Breast epithelium (tissue), 3 donors: ENCODE measurements around the gene MT1F.

Experiments used
- CTCF ChIP-seq, 3 donors: fragments of 450-650 bp; IDR thresholded peaks; one replicate each; pipeline ENCODE4 v1.5.1; 2016 to 2017; ENCODE audit warnings: antibody characterized with exemption in 3 of 3, mild to moderate bottlenecking in 3 of 3, moderate library complexity in 3 of 3
- POLR2AphosphoS5 ChIP-seq, 3 donors: sonication (generic); formaldehyde crosslinking; IDR thresholded peaks; one replicate each; pipeline ENCODE4 v1.6.1; 2017; ENCODE audit warnings: antibody characterized with exemption in 3 of 3

GRCh38 chr16:56684926-56685590 is 27.3 kb downstream of the MT1F start:
- TF ChIP-seq POLR2AphosphoS5 (IDR thresholded peaks at IDR 0.05) (no peak), CTCF (IDR thresholded peaks at IDR 0.05) (no peak)
